ENCODE results near the gene BTBD9.

GRCh38 chr6:38648629-38649028, 8.9 kb upstream of the BTBD9 start:
- no peak for TF ChIP-seq CTCF (IDR thresholded peaks at IDR 0.05; ENCODE audit: low read depth, low read length, poor library complexity, severe bottlenecking)
- no peak for TF ChIP-seq EZH2phosphoT487 (IDR thresholded peaks at IDR 0.05; ENCODE audit: borderline replicate concordance, low read length)

Data from DOHH2 (cell line).